ENCODE data around the gene COL19A1.

Gene COL19A1

GRCh38 chr6:69866351-69866769, at the start of gene COL19A1:
Gene COL19A1 (plus strand): TSS chr6:69866556. CDS start chr6:69879568, 13,012 bp downstream.
- no peak for TF ChIP-seq CTCF (IDR thresholded peaks at IDR 0.05; ENCODE audit: unreplicated experiment in 3 of 3)
- H3K4me1 Mint-ChIP-seq, result peaks cover 34% of the 10 kb centered on the region
- no peaks in the 10 kb centered on the region for H3K9me3 Mint-ChIP-seq
- no peaks in the 10 kb centered on the region for H3K36me3 Mint-ChIP-seq (ENCODE audit: low read depth)
- peak within 1 kb of the TSS in 2 of 3 experiments; percentile 3 to 27 for H3K27ac Mint-ChIP-seq
- H3K27me3 Mint-ChIP-seq (ENCODE audit: low read depth), result peaks cover 69% of the 10 kb centered on the region
- peak within 1 kb of the TSS; percentile 78 to 89 (median 89) for H3K4me3 Mint-ChIP-seq

- no peak for TF ChIP-seq CTCF (IDR thresholded peaks at IDR 0.05; ENCODE audit: unreplicated experiment in 3 of 3)
- H3K4me1 Mint-ChIP-seq, result peaks cover 8% of the 10 kb centered on the region
- H3K27ac Mint-ChIP-seq, result peak overlapping the region in 2 of 3 experiments; percentile 64 to 70
- H3K9me3 Mint-ChIP-seq, result no peaks in the 10 kb centered on the region
- no peaks in the 10 kb centered on the region for H3K36me3 Mint-ChIP-seq (ENCODE audit: low read depth)
- peaks cover 1% of the 10 kb centered on the region for H3K27me3 Mint-ChIP-seq (ENCODE audit: low read depth)
- no peak overlapping the region for H3K4me3 Mint-ChIP-seq
Observed at GRCh38 chr6:69816569-69816968, 49.8 kb upstream of the COL19A1 start.

- no peak overlapping the region for H3K4me3 Mint-ChIP-seq
- H3K9me3 Mint-ChIP-seq, result no peaks in the 10 kb centered on the region
- H3K4me1 Mint-ChIP-seq, result peaks cover 8% of the 10 kb centered on the region
- H3K27ac Mint-ChIP-seq, result no peak overlapping the region
- TF ChIP-seq CTCF (IDR thresholded peaks at IDR 0.05; ENCODE audit: unreplicated experiment in 3 of 3), result no peak
- H3K36me3 Mint-ChIP-seq (ENCODE audit: low read depth), result no peaks in the 10 kb centered on the region
- H3K27me3 Mint-ChIP-seq (ENCODE audit: low read depth), result no peaks in the 10 kb centered on the region
Observed at GRCh38 chr6:69817358-69817757, 49.0 kb upstream of the COL19A1 start.

GRCh38 chr6:69818223-69818930, 48.0 kb upstream of the COL19A1 start:
- no peak for TF ChIP-seq CTCF (IDR thresholded peaks at IDR 0.05; ENCODE audit: unreplicated experiment in 3 of 3)
- H3K4me3 Mint-ChIP-seq, result no peak overlapping the region
- H3K36me3 Mint-ChIP-seq (ENCODE audit: low read depth), result no peaks in the 10 kb centered on the region
- no peaks in the 10 kb centered on the region for H3K27me3 Mint-ChIP-seq (ENCODE audit: low read depth)
- H3K9me3 Mint-ChIP-seq, result no peaks in the 10 kb centered on the region
- H3K4me1 Mint-ChIP-seq, result peaks cover 8% of the 10 kb centered on the region
- no peak overlapping the region for H3K27ac Mint-ChIP-seq

GRCh38 chr6:69819138-69819537, 47.2 kb upstream of the COL19A1 start:
- no peak for TF ChIP-seq CTCF (IDR thresholded peaks at IDR 0.05; ENCODE audit: unreplicated experiment in 3 of 3)
- no peak overlapping the region for H3K4me3 Mint-ChIP-seq
- H3K36me3 Mint-ChIP-seq (ENCODE audit: low read depth), result no peaks in the 10 kb centered on the region
- peaks cover 8% of the 10 kb centered on the region for H3K4me1 Mint-ChIP-seq
- no peak overlapping the region for H3K27ac Mint-ChIP-seq
- no peaks in the 10 kb centered on the region for H3K27me3 Mint-ChIP-seq (ENCODE audit: low read depth)
- H3K9me3 Mint-ChIP-seq, result no peaks in the 10 kb centered on the region

GRCh38 chr6:69820018-69820417, 46.3 kb upstream of the COL19A1 start:
- peaks cover 6% of the 10 kb centered on the region for H3K4me1 Mint-ChIP-seq
- H3K27me3 Mint-ChIP-seq (ENCODE audit: low read depth), result no peaks in the 10 kb centered on the region
- no peaks in the 10 kb centered on the region for H3K9me3 Mint-ChIP-seq
- H3K36me3 Mint-ChIP-seq (ENCODE audit: low read depth), result no peaks in the 10 kb centered on the region
- H3K27ac Mint-ChIP-seq, result no peak overlapping the region
- no peak for TF ChIP-seq CTCF (IDR thresholded peaks at IDR 0.05; ENCODE audit: unreplicated experiment in 3 of 3)
- no peak overlapping the region for H3K4me3 Mint-ChIP-seq
